GM21528 (cell line): ENCODE measurements around the gene SMYD3.
A peak's percentile ranks its signal among the peaks of the same experiment; 100 is the strongest.

ENCODE experiments used
- ATAC-seq: cut with Tn5 transposase; IDR thresholded peaks from one replicate; pipeline ENCODE4 v1.9.1; 2021; ENCODE audit warnings: mild to moderate bottlenecking, moderate library complexity; ENCODE audit not compliant: unreplicated experiment, low FRiP score

The SMYD3 gene

DNA sequence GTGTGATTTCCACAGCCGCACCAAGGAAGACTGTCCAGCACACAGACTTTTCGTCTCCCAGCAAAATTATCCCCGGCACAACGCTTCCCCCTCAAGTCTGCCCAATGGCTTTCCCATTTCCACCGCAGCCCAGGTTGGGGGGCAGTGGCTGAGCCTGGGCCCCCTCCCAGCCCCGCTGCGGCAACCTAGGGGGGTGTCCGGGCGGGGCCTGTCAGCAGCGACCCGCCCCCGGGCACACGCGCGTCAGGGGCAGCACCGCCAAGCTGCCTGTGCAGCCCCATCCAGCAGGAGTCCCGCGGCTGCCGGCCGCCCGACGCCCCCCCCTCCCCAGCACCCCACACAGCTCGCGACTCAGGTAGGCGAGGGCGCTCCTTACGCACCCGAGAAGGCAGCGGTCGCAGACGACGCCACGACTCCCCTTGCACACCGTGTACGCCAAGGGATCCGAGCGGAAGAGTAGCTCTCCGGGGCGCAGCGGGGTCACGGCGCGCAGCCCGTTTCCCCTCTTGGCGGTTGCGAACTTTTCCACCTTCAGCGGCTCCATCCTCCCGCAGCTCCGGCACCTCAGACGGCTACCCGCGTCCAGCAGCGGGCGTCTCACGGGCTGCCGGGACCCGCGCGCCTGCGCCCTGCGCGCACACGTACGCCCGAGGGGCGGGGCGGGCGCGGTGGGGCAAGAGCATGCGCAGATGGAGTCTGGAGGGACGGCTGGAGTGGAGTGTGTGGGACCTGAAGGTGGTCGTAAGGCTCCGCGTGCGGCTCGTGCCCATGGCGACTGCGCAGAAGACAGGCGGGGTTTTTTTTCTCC lies at the start of gene SMYD3:
TSS of gene SMYD3 (minus strand) at position 606 of the 808 bp plus-strand sequence.
- peak; percentile 93 for ATAC-seq

DNA sequence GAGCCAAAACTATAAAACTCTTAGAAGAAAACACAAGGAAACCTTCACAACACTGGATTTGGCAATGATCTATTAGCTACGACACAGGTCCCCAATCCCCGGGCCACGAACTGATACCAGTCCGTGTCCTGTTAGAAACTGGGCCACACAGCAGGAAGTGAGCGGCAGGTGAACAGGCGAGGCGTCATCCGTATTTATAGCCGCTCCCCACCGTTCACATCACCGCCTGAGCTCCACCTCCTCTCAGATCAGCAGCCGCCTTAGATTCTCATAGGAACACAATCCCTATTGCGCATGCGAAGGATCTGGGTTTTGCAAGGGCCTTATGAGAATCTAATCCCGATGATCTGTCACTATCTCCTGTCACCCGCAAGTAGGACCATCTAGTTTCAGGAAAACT lies 47.1 kb upstream of the SMYD3 start:
- ATAC-seq, result no peak

DNA sequence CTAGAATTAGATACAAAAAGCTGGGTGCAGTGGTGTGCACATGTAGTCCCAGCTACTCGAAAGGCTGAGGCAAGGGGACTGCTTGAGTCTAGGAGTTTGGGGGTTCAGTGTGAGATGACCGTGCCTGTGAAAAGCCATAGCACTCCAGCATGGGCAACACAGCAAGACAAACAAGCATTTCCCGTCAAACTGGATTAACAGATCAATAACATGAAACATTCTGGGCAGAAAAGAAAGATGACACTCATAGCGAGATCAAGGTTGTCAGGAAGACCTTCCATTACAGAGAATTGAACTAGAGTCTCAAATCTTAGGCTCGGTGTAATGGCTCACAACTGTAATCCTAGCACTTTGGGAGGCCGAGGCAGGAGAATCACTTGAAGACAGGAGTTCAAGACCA lies 45.0 kb upstream of the SMYD3 start:
- no peak for ATAC-seq

DNA sequence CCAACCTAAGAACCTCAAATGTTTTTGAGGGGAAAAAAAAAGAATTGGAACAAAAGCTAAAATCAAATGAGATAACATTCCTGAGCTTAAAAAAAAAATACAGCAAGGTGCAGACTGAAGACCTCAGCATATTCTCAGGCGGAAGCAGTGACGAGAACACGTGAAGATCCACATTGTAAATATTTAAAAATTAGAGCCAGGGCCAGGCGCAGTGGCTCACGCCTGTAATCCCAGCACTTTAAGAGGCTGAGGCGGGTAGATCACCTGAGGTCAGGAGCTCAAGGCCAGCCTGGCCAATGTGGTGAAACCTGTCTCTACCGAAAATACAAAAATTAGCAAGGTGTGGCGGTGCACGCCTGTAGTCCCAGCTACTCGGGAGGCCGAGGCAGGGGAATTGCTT lies 43.3 kb upstream of the SMYD3 start:
- ATAC-seq, result no peak

DNA sequence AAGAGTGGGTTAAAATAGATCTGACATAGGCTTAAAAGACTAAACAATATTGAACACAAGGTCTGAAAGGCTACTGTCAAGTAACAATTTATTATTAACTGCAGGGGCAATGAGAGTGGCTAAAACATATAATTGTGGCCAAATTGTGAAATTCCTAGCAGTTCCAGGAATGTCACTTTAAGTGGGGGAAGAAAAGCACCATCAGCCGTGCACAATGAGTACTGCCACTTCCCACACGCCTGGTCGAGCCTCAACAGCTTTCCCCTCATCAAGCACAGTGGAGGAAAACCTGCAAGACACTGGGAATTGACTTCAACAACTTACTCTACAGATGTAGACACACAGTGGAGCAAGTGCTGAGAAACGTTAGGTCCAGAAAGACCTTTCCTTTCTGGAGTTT lies 42.6 kb upstream of the SMYD3 start:
- no peak for ATAC-seq

DNA sequence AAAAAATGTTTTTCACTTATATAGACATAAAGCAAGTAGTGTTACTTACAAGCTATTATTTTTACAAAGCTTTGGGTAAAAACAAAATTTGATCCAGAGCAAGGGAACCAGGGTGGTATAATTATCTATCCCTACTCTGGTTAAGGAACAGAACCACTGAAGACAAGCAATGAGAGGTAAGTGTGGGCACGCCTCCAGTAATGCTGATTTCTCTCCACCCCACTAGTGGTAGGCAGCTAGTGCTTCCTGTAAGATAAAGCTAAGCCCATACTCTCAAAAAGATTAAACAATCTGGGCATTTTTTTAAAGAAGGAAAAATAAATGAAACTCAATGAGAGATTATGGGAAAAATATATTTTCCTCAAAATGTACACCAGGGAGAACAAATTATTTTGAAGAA lies 36.9 kb upstream of the SMYD3 start:
- ATAC-seq, result no peak

DNA sequence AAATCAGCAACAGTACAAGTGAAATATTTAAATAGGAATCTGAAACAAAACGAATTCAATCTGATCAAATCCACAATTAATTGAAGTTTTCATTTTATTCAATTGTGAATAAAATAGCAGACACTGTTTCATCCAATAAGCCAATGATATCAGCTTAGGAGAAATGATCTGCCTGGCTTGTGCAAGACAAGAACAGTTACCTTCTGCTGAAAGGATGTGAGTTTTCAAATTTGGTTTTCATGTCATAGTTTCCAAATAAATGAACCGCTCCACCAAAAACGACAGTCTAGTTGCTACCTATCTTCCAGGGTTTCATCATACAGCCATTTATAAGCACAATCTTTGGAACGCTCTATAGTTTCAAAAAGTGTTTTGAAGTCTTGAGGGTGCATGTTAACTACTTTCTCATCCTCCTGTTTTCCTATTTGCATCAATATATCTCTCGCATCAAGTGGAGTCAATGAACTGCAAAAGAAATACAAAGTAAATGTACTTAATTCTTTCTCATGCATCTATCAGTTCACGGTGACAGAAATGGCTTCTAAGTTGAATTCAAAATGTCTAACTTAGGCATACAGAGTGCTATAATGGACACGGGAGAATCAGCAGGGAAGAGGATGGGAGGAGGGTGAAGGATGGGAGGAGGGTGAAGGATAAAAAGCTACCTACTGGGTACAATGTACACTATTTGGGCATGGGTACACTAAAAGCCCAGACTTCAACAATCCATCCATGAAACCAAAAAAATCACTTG lies 33.8 kb upstream of the SMYD3 start:
- ATAC-seq, result no peak

DNA sequence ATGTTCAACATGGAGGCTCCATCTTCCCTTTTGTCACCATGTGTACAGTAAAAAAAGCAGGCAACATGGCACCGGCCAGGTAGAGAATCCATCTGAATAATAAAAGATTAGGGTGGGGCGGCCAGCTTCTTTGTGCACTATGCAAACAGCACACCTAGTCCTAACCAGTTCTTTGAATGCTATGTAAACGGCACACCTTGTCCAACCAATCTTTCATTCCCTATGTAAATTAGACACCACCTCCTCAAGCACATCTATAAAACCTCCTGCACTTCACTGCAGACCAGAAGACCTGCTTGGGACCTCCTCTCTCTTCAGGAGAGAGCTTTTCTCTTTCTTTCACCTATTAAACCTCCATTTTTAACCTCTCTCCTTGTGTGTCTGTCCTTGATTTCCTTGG lies 30.8 kb upstream of the SMYD3 start:
- ATAC-seq, result no peak

DNA sequence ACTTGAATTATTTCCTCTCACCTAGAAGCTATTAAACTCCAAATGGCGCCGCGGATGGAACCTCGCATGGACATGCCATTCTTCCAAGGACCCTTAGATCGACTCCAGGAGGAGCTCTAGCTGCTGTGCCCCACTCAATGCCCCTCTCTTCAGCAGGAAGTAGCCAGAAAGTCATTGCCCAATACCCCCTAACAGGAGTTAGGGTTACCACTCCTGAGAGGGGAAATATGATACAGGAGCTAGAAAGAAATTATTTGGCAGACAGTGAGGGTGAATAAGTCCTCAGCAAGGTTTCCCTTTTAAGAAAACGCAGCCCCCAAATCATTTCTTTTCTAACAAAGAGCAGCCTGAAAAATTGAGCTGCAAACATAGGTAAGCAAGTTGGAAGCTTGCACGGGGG lies 30.4 kb upstream of the SMYD3 start:
- ATAC-seq, result no peak

DNA sequence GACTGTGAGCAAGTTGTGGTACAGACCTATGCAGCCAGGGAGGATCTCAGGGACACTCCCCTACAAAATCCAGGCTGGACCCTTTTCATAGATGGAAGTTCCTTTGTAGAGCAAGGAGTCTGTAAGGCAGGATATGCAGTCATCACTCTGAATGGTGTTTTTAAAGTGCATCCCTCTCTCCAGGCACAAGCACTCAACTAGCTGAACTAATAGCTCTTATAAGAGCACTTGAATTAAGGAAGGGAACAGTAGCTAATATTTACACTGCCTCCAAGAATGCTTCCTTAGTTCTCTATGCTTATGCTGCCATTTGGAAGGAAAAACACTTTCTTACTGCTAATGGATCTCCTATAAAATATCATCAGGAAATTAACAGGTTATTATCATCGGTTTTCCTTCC lies 27.0 kb upstream of the SMYD3 start:
- ATAC-seq, result no peak

DNA sequence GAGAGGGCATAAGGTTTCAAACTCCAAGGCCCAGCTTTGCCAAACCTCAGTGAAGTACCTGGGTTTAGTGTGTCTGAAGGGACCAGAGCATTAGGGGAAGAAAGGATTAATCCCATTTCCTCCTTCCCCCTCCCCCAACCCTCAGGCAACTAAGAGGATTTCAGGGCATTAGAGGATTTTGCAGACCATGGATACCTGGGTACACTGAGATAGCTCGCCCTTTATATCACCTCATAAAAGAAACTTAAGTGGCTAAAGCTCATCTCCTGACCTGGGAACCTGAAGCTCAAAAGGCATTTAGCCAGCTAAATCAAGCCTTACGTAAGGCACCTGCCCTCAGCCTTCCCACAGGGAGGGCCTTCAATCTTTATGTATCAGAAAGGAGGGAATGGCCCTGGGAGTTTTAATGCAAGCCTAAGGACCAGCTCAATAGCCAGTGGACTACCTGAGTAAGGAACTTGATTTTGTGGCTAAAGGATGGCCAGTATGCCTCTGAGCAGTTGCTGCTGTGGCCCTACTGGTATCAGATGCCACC lies 26.4 kb upstream of the SMYD3 start:
- no peak for ATAC-seq

DNA sequence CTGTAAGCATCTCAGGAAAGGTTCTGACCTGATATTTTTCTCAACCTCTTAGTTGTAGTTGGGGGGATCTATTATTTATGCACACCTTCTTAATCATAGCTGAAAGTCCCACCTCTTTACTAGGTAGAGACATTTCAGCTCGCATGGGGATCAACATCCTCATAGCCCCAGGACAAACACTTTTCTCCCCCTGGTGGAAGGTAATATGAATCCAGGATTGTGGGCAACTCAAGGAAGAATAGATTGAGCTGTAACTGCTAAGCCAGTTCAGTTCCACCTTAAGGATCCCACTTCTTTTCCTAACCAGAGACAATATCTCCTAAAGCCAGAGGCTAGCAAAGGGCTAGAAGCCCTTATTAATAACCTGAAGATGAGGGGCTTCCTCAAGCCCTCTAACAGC lies 25.4 kb upstream of the SMYD3 start:
- no peak for ATAC-seq

DNA sequence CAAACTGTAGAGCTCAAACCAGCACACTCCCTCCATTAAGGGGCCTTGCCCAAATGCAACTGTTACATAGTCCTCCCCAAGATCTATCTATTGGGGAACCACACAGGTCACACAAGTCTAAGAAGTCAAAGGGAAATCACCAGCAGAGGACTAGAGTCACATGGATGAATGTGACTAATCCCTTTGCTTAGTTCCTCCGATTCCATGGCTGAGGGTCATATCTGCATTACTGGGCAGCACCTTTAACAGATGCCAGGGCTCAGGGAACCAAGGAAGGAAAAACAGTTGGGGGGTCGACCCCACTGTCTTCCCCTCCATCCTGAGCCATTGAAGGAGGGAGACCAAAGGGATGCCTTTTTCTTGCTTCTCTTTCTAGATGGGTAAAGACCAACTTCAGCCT lies 23.4 kb upstream of the SMYD3 start:
- no peak for ATAC-seq

DNA sequence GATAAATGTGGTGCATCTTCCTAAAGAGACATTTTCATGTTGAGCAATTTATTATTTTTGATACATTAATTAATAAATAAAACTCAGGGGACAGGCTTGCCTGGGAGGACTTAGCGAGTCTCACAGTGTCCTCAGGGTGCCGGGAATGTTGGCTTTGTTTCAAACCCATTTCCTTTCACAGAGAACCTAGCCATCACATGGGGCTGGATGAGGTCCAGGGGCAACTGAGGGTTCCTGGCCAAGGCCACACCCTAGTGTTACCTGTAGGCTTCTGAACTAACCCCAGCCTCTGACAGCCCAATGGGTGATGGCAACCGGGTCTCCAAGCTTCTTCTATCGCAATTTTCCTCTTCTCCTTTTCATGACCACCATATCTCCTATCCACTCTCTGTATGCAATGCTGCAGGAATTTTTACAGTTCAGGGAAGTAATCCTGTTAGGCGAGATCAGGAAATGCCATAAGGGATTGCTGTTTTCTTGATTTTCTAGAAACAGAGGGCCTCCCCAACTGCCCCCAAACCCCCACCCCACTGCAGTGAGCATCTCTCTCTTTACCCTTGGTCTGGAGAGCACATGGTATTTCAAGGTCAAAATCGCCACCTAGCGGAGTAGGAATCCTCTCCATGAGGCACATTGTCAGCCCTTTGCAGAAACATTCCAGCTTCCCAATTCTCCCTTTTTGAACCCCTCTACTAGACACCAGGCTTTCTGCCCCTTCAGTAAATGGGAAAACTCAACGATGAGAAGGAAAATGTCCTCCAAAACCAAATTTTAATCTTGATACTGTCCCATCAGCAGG lies 22.1 kb upstream of the SMYD3 start:
- no peak for ATAC-seq

DNA sequence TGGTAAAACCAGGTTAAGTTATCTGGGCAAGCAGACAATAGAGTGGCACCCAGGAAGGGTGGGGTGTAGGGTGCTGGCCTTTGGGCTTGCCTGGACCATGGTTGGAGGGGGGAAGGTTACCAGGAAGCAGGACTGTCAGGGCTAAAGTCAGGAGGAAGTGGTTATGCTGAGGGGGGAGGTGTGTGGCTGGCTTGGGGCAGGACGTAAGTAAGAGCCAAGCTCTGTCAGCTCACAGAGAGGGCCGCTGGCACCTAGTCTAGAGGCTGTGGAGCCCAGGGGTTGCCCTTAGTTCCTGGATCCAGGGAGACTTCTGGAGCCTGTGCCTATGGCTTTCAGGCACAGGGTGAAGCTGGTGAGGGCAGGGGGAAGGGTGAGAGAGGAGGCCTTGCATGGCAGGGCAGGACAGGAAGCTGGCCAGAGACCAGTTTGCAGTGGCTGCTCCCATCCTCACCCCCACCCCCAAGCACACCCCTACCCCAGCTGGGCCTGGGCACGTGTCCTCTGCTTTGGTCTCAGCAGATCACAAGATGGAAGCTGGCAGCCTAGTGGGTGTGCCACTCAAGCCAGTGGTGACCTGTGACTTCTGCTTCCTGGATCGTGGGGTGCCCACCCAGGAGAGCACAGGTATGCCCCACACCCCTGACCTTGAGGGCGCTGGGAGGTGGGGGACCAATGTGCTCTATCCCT lies 20.5 kb upstream of the SMYD3 start:
- peak; percentile 57 for ATAC-seq

DNA sequence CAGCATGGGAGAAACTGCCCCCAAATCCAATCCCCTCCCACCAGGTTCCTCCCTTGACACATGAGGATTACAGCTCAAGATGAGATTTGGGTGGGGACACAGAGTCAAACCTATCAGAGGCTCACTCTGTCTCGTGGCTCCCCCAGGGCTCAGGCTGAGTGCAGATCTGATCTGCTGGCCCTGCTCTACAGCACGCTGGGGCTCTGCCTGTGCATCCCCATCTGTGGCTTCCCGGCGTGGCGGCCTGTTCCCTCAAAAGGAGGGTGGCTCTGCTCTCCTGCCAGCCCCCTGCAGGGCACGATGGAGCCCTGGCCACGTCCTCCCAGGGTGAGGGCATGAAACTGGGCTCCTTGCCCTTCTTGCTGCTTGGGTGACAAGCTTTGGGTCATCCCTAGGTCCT lies 19.8 kb upstream of the SMYD3 start:
- no peak for ATAC-seq

DNA sequence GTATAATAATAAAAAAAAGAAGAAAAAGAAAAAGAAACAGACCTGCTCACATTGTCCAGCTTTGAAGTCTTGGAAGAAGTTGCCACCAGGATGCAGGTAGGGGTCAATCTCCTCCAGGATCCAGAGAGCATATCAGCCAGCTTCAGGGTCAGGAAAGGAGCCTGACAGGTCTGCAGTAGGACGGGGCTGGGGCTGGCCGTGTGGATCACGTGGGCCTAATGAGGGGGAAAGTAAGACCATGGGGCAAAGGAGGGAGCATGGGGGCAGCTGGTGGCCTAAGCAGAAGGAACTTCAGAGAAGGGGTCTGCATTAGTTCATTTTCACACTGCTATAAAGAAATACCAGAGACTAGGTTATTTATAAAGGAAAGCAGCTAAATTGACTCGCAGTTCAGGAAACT lies 19.3 kb upstream of the SMYD3 start:
- ATAC-seq, result no peak

DNA sequence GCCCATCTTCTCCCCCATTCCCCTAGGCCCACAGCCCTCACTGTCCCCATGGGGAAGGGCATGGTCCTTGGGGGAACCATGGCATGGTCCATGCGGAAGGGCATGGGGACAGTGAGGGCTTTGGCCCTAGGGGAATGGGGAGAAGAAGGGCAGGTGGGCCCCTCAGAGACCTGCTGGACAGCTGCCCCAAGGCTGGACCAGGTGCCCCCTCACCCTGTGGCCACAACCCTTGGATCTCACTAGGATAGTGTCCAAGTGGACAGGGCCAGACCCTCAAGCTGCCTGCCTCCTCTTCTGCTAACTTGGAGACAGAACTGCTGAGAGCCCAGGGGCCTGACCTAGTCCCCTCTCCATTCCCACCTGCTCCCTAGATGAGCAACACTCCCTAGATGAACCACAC lies 12.4 kb upstream of the SMYD3 start:
- no peak for ATAC-seq

DNA sequence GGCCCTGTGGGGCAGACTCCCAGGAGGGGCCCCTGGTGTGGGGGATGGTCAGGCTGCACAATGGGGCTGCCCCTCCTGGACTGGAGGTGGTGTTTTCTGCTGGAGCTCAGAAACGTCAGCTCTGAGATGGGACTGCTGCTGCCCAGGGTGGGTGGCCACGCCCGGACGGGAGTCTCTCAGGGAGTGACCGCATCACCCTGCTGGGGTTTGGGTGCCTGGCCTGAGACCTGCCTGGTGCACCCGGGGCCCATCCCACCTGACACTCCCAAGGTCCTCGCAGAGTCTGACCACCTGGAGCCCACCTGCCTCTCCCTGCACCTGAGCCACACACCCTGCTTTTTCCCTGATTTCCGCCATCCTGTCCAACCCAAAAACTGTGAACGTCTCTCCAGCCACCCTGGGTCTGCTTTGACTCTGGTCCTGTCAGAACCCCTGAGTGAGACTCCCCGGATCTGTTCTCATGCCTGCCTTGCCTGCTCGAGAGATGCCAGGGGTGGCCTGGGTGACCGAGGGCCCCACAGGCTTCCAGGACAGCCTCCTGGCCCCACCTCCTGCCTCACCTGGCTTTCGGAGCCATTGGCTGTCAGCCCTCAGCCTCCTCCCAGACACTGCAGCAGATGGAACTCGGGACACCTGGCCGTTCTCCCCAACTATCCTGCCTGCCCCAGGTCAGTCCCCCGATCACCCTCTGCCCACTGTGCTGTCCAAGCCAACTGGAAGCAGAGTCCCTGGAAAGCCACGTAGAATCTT lies 11.6 kb upstream of the SMYD3 start:
- ATAC-seq, result no peak

DNA sequence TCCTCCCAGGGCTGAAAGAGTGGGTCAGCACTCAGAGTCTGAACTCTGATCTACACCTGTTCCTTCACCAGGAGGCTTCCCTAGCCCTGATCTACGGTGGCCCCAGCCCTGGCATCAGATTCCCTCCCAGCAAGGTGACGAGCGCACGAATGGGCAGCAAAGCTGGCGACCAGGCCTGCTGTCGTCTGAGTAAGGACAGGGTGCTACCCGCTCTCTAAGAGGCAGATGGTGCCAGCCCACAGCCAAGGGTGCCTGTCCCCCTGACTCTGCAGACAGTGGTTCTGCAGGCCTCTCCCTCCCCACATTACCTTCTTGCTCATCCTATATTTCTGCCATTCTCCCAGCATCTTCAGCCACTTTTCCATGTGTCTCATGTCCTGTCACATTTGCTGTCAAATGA lies 10.3 kb upstream of the SMYD3 start:
- ATAC-seq, result no peak
